ENCODE measurements around the gene POLR2B. TPM values are rescaled to one million over a fixed set of nuclear protein-coding genes. Genes with fewer than 3 reads are reported as not detected.

POLR2B gene
- total RNA-seq, 2 experiments from 2014 or later = 70.0 to 72.5 TPM

DNA sequence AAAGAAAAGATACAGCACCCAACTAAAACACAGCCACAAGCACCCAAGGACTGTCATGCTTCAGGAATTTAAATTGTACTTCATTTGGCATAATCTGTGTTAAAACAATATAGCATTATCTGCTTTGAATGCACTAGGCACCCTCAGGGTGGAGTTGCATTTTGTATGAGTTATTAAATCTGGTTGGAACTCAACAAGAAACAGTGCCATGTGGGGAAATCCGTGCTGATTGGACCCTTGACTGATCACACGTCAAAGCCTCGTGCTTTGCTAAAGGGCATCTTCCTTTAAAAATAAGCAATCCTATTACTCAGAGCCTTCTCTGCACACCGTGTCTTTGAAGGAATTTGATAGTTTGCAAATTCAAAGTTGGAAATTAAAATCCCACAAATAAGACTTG lies 96.0 kb downstream of the POLR2B start:
- no peak for DNase-seq
- no peak overlapping the region for H3K4me3 Mint-ChIP-seq
- CTCF ChIA-PET = no interaction called here
- H3K36me3 Mint-ChIP-seq (ENCODE audit: low read depth) = no peaks in the 10 kb centered on the region
- Histone ChIP-seq H3K36me3 (ENCODE audit: insufficient read depth, low read length) (no peaks in the 10 kb centered on the region), H3K27ac (ENCODE audit: low read depth in 1 of 2, low read length in 2 of 2) (no peak overlapping the region), H3K27me3 (ENCODE audit: control insufficient read depth in 1 of 2, insufficient read depth in 2 of 2, low read length in 2 of 2) (no peaks in the 10 kb centered on the region), H3K4me1 (ENCODE audit: insufficient read depth, low read length) (no peaks in the 10 kb centered on the region), H3K4me3 (ENCODE audit: low read length) (no peak overlapping the region), H3K9me3 (ENCODE audit: control insufficient read depth in 1 of 2, insufficient read depth in 1 of 2, low read length in 2 of 2) (no peaks in the 10 kb centered on the region)
- no peaks in the 10 kb centered on the region for H3K4me1 Mint-ChIP-seq (ENCODE audit: low read depth)
- peaks cover 22% of the 10 kb centered on the region for H3K27me3 Mint-ChIP-seq
- H3K27ac Mint-ChIP-seq = no peak overlapping the region
- POLR2A ChIA-PET = interaction anchor here (0.7 kb wide), 1 partner anchor 9 kb away, joined by 3 read pairs; no protein-coding TSS in a partner anchor
- no peak for ATAC-seq (ENCODE audit: poor library complexity)
- intact Hi-C loops (cut with DNase I, micrococcal nuclease) = no loop called here
- TF ChIP-seq, protein P1, sequence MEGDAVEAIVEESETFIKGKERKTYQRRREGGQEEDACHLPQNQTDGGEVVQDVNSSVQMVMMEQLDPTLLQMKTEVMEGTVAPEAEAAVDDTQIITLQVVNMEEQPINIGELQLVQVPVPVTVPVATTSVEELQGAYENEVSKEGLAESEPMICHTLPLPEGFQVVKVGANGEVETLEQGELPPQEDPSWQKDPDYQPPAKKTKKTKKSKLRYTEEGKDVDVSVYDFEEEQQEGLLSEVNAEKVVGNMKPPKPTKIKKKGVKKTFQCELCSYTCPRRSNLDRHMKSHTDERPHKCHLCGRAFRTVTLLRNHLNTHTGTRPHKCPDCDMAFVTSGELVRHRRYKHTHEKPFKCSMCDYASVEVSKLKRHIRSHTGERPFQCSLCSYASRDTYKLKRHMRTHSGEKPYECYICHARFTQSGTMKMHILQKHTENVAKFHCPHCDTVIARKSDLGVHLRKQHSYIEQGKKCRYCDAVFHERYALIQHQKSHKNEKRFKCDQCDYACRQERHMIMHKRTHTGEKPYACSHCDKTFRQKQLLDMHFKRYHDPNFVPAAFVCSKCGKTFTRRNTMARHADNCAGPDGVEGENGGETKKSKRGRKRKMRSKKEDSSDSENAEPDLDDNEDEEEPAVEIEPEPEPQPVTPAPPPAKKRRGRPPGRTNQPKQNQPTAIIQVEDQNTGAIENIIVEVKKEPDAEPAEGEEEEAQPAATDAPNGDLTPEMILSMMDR (IDR thresholded peaks at IDR 0.05) = no peak
- no peaks in the 10 kb centered on the region for H3K9me3 Mint-ChIP-seq

DNA sequence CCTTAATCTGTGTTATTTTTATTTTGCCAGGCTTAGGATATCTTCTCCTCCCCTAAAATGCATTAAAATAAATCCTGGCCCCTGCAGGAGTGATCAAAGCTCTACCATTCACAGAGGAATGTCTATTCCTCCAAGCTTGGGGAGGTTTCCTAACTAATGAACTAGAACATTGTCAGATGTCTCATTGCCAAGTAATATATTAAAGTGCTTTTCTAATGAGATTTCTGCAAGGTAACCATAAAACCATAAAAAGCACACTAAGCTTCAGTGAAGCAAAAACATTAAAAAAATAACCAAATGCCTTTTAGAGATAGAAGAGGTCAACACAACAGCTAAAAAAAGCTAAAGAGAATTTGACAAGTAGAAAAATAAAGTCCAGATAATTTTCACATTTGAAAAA lies 96.7 kb downstream of the POLR2B start:
- H3K36me3 Mint-ChIP-seq (ENCODE audit: low read depth) = no peaks in the 10 kb centered on the region
- H3K27ac ChIP-seq (ENCODE audit: low read depth in 1 of 2, low read length in 2 of 2) = no peak overlapping the region
- TF ChIP-seq, protein P1 (IDR thresholded peaks at IDR 0.05) = no peak
- no peaks in the 10 kb centered on the region for H3K4me1 Mint-ChIP-seq (ENCODE audit: low read depth)
- ChIA-PET CTCF (interaction anchor here (1.0 kb wide), 1 partner anchor 10 kb away, joined by 7 read pairs; no protein-coding TSS in a partner anchor), POLR2A (no interaction called here)
- intact Hi-C loops (cut with DNase I, micrococcal nuclease) = no loop called here
- H3K27me3 Mint-ChIP-seq = peaks cover 22% of the 10 kb centered on the region
- H3K9me3 ChIP-seq (ENCODE audit: control insufficient read depth in 1 of 2, insufficient read depth in 1 of 2, low read length in 2 of 2) = no peaks in the 10 kb centered on the region
- H3K27ac Mint-ChIP-seq = no peak overlapping the region
- H3K36me3 ChIP-seq (ENCODE audit: insufficient read depth, low read length) = no peaks in the 10 kb centered on the region
- no peaks in the 10 kb centered on the region for H3K27me3 ChIP-seq (ENCODE audit: control insufficient read depth in 1 of 2, insufficient read depth in 2 of 2, low read length in 2 of 2)
- no peaks in the 10 kb centered on the region for H3K4me1 ChIP-seq (ENCODE audit: insufficient read depth, low read length)
- H3K4me3 ChIP-seq (ENCODE audit: low read length) = no peak overlapping the region
- no peak for DNase-seq
- ATAC-seq (ENCODE audit: poor library complexity) = no peak
- H3K9me3 Mint-ChIP-seq = no peaks in the 10 kb centered on the region
- no peak overlapping the region for H3K4me3 Mint-ChIP-seq

DNA sequence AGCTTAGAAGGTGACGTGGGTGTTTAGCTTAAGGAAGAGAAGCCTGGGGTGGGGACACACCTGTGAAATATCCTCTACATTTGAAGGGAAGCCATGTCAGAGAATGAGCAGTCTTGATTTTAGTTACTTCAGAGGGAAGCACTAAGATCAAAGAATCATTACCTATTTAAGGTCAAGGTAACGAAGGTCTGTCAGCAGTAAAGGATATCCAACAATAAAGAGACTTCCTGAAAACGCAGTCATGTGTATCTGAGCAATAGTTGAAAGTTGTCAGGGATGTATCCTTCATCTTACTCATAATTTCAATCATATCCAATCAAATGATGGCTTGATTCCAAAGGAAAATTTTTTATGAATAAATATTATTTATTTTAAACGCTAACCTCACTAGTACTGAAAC lies 98.0 kb downstream of the POLR2B start:
- no peaks in the 10 kb centered on the region for H3K36me3 ChIP-seq (ENCODE audit: insufficient read depth, low read length)
- TF ChIP-seq, protein P1 (IDR thresholded peaks at IDR 0.05) = no peak
- ATAC-seq (ENCODE audit: poor library complexity) (no peak), DNase-seq (no peak)
- H3K4me3 Mint-ChIP-seq = no peak overlapping the region
- ChIA-PET CTCF (no interaction called here), POLR2A (no interaction called here)
- no peaks in the 10 kb centered on the region for H3K4me1 Mint-ChIP-seq (ENCODE audit: low read depth)
- H3K9me3 ChIP-seq (ENCODE audit: control insufficient read depth in 1 of 2, insufficient read depth in 1 of 2, low read length in 2 of 2) = no peaks in the 10 kb centered on the region
- no peak overlapping the region for H3K4me3 ChIP-seq (ENCODE audit: low read length)
- H3K9me3 Mint-ChIP-seq = no peaks in the 10 kb centered on the region
- H3K4me1 ChIP-seq (ENCODE audit: insufficient read depth, low read length) = no peaks in the 10 kb centered on the region
- no peak overlapping the region for H3K27ac ChIP-seq (ENCODE audit: low read depth in 1 of 2, low read length in 2 of 2)
- no peak overlapping the region for H3K27ac Mint-ChIP-seq
- intact Hi-C loops (cut with DNase I, micrococcal nuclease) = no loop called here
- H3K36me3 Mint-ChIP-seq (ENCODE audit: low read depth) = no peaks in the 10 kb centered on the region
- peaks cover 22% of the 10 kb centered on the region for H3K27me3 Mint-ChIP-seq
- H3K27me3 ChIP-seq (ENCODE audit: control insufficient read depth in 1 of 2, insufficient read depth in 2 of 2, low read length in 2 of 2) = no peaks in the 10 kb centered on the region
